ENCODE measurements around the gene SH3RF2.

Gene SH3RF2

DNA sequence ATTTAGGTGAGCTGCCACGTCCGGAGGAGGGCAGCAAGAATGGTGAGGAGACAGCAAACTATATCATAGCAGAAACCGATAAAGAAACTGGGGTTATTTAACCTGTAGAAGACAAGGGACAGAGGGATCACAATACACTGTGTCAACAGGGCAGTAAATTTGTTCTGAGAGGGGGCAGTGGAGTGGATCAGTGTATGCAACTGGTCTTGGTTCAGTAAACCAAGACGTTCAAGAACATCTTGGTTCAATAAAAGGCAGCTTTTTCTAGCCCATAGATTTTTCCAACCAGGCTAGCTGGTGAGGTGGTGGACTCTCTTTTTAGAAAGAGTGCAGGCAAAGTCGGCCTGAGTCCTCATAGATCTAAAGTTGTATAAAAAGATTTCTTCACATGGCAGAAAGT lies 113.7 kb downstream of the SH3RF2 start:
- no peak for DNase-seq

DNA sequence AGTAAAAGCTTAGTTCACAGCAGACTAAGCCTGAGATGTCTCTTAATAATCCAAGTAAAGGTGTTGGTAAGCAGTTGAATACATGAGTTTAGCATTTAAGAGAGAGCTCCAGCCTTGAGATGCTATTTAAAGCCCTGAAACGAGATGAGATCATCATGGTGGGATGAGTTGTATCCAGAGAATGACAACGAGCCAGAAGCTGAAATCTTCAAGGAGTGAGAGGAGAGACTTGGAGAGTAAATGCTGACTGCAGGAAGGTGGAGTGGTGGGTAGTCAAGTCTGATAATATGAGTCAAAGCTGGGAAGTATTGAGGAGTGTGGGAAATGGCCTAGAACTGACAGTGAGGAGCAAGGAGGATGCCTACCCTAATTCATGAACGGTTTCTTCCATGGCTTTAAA lies 115.3 kb downstream of the SH3RF2 start:
- no peak for DNase-seq

DNA sequence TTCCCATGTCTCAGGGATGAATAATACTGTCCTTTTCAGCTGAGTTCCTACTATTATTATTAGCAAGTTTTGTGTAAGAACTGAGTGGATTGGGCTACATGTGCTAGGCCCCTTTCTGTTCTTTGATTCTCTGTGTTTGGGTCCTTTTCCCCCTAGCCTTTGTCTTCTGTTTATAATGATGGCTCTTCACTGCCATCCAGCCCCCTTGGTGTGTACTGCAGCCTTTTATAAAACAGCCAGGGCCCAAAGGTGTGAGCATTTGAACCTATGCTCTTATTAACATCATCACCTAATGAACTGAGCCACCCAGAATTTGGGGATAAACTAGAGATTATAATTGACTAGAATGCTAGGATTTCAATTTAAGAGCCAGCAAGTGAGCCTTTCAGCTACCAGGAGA lies 116.4 kb downstream of the SH3RF2 start:
- peak in 1 of 2 experiments; percentile 20 for DNase-seq

DNA sequence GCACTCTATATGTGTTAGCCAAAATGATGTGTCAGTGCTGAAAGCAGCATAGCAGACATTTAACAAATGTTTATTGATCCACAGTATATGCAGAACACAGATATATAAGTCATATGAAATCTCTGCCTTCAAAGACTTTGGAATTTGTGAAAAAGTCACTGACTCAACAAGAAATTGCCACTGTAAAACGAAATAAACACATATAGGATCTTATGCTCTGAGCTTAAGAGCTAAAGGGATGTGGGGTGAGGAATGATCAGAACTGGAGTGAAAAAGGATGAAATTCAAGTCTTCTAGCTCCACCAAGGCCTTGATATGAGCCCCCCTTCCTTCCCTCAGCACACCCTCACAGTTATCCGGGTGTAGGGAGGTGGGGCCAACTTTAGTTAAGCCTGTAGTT lies 119.1 kb downstream of the SH3RF2 start:
- DNase-seq, result no peak

DNA sequence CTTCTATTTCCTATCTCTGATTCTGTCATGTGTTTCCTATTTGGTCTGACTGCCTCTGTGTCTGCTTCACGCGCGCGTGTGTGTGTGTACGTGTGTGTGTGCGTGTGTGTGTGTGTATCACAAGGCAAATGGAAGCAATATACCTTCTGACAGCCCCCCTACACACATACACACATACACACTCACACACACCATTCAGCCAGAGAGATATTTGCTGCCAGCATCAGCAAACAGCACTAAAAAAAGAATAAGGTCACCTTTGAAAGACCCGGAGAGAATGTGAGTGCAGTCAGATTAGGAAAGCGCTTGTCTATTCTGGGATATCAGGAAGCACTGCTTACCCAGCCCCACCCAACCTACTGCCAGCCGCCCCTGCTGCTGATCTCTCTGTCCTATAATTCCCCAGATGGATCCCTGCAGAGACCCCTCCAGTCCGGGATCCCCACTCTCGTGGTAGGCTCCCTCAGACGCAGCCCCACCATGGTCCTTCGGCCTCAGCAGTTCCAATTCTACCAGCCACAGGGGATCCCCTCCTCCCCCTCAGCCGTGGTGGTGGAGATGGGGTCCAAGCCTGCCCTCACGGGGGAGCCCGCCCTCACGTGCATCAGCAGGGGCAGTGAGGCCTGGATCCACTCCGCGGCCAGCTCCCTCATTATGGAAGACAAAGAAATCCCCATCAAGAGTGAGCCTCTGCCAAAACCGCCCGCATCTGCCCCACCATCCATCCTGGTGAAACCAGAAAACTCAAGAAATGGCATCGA lies 123.3 kb downstream of the SH3RF2 start:
- DNase-seq, result no peak

DNA sequence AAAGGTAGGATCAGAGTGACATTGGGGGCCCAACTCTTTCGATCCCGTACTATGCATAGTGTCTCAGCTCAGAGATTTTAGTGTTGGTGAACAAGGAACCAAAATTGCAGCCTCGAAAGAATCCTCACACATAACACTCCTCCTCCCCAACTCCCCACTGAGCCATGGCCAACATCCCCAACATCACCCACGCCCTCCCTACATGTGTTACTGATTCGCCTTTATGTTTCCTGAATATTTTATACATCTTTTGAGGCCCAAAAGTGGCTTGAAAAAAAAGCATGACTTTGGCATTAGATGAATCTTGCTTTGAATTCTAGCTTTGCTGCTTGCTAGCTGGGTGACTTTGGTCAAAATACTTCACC lies 123.8 kb downstream of the SH3RF2 start:
- DNase-seq, result no peak

DNA sequence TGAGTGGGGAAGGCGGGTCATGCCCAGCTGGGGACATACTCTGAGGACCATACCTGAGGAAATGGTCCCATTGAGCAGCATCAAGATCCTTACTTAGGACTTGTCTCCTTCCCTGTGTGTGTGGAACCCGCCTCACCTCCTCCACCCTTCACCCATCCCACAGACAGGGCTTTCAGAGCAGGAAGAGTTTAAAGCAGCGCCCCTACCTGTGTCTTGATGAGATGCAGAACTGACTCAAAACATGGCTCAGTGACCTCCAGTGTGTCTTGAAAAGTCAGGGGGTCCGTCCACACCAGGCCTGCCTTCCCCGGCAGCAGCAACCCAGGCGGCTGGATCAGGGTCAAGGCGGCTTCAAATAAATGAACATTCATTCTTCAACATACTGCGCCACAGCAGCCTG lies 130.6 kb downstream of the SH3RF2 start:
- DNase-seq, result no peak

DNA sequence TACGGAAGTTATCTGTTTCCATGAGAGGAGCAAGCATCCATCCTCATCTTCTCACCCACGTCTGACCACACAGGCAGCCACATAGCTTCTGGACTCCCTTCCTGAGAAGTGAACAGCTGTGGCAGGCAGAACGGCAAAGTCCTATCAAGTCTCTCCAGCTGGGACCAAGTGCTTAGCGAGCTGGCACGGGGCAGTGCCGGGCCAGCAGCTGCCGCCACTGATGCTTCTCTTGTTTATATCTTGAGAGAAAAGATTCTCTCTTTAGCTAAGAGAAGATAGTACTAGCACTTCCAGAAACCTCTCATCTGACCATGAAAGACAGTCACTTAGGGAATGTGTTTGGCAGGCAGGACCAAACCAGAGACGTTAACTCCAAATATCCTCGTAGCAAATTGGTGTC lies 131.8 kb downstream of the SH3RF2 start:
- peak in 1 of 2 experiments; percentile 44 for DNase-seq

DNA sequence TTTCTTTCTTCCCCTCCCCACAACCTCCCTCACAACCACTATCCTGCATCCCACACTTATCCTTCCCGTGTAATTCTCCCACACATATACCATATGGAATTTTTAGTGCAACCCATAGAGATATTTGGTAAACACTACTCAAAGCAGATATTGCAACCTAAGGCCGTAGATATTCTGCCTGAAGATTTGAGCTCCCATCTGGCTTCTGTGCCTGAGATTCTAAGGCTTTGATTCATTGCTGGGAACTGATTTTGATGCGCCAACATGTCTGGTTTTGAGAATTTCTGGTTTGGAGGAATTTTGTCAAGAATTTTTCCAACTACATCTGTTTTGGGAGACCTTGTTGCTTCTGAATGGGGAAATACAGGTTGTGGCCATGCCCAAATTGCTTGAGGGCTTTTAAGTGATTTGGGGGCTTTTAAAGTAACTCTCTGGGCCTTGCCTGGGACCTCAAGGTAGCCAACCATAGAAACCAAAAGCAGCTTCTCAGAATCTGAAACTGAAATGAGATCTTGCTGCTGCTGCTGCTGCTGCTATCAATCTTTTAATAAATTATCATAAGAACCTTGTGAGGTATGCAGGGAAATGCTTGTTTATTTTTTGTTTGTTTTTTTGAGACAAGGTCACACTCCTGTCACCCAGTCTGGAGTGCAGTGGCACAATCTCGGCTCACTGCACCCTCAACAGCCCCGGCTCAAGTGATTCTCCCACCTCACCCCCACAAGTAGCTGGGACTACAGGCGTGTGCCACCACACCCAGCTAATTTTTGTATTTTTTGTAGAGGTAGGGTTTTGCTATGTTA lies 132.8 kb downstream of the SH3RF2 start:
- no peak for DNase-seq

DNA sequence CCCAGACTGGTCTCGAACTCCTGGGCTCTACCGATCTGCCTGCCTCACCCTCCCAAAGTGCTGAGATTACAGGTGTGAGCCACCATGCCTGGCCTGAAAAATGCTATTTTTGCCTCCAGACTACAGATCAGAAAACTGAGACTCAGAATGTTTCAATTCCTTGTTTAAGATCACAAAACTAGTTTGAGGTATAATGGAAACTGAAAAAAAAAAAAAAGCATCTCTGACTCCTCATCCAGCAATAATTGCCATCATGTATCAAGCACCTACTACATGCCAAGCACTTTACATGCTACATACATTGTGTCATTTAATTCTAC lies 133.4 kb downstream of the SH3RF2 start:
- DNase-seq, result no peak

DNA sequence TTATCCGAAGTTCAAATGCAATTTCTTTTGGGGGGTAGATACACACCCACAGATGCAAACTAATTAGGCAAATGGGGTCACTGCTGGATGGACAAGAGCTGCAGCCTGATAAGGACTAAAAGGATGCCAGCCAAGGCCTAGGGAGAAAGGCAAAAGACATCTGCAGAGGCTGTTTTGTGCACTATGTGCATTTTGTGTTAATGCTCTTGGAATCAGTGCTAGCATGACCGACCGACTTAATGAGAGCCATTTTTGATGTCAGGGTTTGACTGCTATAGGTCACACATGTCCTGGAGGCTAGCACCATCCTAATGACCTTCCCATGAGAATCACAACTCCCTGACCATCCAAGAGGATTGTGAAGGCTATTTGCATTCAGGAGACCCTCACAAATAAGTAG lies 134.4 kb downstream of the SH3RF2 start:
- DNase-seq, result no peak

DNA sequence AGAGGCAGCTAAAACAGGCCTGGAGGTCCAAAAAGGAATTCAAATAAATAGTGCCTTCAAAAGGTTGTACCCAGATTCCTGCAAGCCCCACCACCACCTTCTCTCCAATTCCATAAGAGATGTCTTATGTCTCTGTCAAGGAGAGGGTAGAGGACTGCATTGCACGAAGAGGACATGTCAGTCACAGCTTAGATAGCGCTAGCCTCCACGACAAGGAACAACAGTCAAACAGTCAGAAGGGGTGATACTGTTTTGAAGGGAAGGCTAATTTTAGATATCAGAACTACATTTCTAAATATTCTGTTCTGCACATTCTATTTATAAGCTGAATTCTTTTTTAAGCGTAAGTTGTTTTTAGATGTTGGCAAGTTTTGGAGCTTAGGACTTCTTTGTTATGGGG lies 134.8 kb downstream of the SH3RF2 start:
- no peak for DNase-seq

DNA sequence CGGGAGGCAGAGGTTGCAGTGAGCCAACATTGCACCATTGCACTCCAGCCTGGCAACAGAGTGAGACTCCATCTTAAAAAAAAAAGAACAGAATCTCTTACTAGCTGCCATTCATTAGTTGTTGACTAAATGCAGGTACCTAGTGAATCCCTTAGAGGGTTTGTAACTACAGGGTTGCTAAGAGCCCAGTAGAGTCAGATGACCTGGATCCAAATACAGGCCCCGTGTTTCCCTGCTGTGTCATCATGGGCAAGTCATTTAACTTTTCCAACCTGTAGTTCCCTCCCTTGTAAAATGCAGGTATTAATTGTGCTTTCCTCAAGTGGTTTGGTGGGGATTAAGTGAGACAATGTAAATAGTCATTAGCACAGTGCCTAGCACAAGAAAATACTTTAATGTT lies 136.2 kb downstream of the SH3RF2 start:
- DNase-seq, result no peak

DNA sequence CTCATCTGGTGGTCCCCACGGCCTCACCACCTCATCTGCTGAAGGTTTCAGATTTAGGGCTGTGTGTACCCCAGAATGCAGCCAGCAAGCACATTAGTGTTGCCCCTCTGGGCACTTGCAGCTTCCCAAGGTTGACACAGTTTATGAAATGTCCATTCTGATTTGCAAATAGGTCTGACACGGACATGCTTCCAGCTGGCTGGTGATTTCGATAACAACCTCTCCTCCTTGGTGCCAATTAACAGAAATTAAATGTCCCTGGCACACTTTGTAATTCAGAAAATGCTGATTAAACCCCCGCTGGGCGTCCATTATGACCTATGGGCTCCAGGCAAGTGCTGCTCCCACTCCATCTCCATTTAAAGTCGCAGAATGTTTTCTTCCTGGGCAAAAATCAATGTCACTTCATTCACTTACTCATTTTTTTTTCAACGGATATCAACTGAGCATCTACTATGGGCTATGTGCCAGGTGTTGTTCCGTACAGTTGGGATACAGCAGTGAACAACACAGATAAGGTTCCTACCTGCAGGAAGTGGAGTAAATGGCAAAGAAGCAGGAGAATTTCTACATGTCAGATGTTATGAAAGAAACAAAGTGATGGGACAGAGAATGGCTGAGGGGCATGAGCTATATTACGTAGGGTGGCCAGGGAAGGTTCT lies 137.0 kb downstream of the SH3RF2 start:
- DNase-seq, result no peak

DNA sequence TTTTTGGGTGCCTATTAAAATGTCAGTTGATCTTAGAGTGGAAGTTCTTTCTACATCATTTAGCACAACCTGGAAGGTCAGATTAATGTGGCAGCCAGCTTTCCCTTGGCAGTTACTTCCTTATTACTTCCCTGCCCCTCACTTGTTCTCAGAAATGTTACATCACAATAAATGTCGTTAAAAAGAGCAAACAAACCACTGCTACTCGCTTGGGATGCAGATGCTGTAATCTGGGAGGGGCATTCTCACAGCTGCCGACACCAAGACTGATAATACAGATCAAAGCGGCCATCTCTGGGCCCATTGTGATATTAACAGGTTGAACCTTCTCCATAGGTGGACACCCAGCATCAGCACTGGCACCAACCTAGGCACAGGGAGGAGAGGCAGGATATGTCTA lies 139.7 kb downstream of the SH3RF2 start:
- DNase-seq, result no peak

DNA sequence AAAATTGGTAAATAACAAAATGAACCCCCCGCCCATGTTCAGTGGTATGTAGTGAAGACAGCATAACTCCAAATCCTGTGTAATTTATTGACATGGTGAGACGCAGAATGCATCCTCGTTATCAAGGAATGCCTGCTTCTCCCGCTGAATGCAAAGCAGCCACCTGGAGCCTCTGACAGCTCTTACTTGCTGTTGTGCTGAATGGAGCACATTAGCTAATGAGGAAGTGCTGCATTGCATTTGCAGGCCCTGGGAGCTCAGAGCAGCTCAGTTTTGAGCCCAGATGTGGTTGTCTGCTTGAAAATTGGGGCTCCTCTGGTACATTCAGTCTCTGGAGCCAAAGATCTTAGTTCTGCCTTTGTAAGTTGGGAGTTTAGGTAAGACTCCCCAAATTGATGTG lies 140.1 kb downstream of the SH3RF2 start:
- DNase-seq, result no peak

DNA sequence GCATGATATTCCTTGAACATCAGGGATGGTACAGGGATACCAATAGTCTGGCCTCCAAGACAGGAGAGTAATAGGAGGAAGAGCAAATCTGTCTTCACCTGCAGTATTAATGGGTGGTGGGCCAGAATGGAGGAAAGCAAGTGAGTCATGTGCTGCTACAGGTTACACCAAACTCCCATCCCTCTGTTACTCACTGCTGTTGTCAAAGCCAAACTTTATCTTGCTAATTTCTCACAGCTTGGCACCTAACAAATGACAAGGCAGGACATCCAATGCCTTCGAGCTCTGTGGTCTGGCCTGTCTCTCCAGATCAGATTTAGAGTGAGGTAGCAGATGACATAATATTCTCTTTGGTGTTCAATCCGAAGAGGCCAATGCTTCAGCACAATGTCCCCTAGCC lies 142.2 kb downstream of the SH3RF2 start:
- no peak for DNase-seq

DNA sequence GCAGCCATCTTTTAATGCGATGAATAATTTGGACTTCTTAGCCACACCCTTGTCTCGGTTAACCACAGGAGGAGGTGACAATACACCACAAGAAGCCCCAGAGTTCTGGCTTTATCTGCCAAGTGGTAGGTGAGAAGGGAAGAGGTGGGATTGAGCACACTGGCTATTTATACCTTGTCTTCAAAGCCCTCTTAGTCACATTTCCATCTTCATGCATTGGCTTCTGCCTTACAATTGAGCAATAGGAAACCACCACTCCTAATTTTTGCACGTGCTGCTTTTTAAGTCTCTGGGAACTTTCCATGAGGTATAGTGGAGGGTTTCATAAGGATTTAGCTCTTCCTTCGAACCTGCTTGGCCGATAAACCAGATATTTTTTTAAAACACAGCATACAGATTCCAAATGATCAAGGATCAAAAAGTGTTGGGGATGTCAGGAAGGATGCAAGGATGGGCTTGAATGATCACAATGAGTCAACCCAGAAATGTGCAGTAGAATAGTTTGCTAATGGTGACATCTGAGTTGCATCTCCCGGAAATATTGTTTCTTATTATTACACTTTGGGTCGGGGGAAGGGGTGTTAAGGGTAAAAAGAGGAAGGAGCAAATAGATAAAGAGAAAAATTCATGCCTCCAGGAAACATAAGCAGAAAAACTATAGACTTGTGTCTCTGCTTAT lies 143.5 kb downstream of the SH3RF2 start:
- DNase-seq, result no peak

DNA sequence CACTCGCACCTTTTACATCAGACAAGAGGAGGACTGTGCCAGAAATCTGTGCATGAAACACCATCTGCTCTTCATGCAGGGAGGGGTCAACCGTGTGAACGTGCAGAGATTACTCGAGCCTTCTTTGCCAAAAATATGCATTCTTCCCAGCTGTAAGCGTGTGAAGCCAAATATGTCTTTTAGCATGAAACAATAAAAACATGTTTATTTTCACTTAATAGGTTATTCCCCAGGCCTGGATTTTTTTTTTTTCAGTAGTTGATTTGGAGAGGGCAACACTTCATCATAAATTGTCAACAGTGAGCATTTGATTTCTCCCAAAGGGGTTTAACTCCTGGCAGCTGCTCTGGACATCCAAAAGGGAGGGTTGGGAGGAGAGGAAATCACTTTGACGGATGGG lies 145.2 kb downstream of the SH3RF2 start:
- peak; percentile 42 to 60 for DNase-seq

DNA sequence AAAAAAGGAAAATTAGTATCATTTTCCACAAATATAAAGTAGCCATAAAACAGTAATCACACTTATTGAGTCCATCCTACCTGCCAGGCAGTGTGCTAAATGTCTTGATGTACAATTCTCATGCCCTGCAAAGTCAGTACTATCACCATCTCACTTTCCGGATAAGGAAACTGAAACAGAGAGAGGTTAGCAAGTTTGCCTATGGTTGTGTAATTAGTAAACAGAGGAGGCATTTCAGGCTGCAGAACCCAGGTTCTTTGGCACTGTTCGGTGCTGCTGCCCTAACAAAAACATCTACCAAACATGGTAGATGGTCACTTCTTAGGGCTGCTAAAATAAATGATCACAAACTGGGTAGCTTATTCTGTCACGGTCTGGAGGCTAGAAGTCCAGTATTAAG lies 146.4 kb downstream of the SH3RF2 start:
- DNase-seq, result no peak

DNA sequence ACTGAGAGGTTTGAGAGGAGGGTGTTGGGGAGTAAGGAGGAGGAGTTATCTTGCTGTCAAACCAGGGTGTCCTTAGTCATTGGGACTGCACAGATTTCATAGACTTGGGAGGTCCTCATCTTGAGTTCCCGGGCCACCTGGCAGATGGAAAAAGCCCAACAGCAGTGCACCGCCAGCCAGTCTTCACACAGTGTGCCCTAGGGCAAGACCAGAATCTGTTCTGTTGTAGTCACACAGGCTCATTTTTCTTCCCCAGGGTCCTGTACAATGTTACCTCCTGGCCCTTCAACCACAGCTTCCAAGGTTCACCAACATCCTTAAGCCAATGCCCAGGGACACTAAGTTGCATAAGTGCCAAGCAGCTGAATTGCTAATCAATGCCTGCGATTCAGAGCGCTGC lies 148.0 kb downstream of the SH3RF2 start:
- DNase-seq, result no peak

DNA sequence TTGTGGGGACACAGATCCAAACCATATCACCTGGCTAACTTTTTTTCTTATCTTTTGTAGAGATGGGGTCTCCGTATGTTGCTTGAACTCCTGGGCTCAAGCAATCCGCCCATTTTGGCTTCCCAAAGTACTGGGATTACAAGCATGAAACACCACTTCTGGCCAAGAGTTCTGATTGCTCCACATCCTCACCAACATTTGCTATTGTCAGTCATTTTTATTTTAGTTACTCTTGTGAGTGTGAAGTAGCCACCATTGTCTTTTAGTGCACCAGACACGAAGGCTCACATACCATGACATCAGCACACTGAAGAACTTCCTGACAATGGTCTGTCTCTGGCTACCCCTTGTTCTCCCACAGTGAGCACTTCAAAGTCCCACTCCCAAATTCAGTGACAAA lies 151.7 kb downstream of the SH3RF2 start:
- DNase-seq, result no peak

DNA sequence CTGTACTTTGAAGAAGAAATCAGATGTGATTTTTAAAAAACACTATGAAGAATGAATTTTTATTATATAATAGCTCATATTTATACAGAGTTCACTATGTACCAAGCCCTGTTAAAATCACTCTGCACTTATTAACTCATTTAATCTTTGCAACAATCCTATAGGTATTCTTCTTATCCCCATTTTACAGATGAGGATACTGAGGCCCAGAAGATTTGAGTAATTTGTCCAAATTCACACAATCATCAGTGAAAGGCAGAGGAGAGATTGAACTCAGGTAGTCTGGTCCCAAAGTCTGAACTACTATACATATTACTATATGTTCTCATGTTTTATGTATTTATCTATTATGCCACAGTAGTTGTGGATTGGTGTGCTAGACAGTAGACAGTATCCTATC lies 152.9 kb downstream of the SH3RF2 start:
- DNase-seq, result no peak

DNA sequence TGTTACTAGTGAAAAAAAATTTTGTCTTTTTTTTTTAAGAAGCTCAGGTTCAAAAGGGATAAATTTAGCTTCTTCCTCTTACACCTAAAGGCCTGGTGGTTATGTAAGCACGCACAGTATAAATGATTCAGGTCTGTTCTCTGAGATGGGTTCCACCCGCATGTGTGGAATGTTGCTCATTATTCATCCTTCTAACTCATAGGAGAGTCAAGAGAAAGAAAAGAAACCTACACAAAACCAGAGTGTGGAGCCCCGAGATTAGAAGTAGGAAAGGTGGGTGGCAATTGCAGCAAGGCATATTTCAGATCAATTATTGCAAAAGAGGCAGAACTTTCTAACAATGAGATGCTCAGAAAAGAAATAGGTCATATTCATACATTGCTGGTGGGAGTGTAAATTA lies 155.5 kb downstream of the SH3RF2 start:
- no peak for DNase-seq

All from NCI-H446 (cell line).